BJ (cell line): Measurements from ENCODE around the gene DQX1. TPM values are rescaled to one million over a fixed set of nuclear protein-coding genes. Genes with fewer than 3 reads are reported as not detected.
A peak's percentile ranks its signal among the peaks of the same experiment; 100 is the strongest.

ENCODE experiments used
- CTCF ChIA-PET: fragments of 350-600 bp; formaldehyde crosslinking; extraction: SDS; loops from one replicate; lab custom pipeline; 2021; ENCODE audit warnings: antibody characterized with exemption, inconsistent platforms; lab: Yijun Ruan, JAX
- POLR2A ChIA-PET: fragments of 300-600 bp; sonication (Branson Sonifier 250); formaldehyde crosslinking; extraction: SDS; loops from one replicate; lab custom pipeline; 2021; ENCODE audit warnings: antibody characterized with exemption; lab: Charles Lee
- DNase-seq: peaks from one replicate; pipeline ENCODE4 v3.0.0-alpha.2; 2011; ENCODE audit warnings: low read depth
- H3K27me3 ChIP-seq: 2 replicates; pipeline ENCODE4 v1.6.0; 2011; ENCODE audit warnings: low read length; ENCODE audit not compliant: control insufficient read depth, insufficient read depth
- H3K36me3 ChIP-seq: 2 replicates; pipeline ENCODE4 v1.5.1; 2011; ENCODE audit warnings: low read length; ENCODE audit not compliant: control insufficient read depth, insufficient read depth
- H3K4me3 ChIP-seq: 2 replicates; pipeline ENCODE4 v1.5.1; 2011; ENCODE audit warnings: low read depth, mild to moderate bottlenecking, control low read depth, low read length
- CTCF ChIP-seq: IDR thresholded peaks from 2 replicates; pipeline ENCODE4 v1.5.1; 2011; ENCODE audit warnings: low read depth, mild to moderate bottlenecking, control low read depth, inconsistent platforms, low read length, moderate library complexity; ENCODE audit not compliant: insufficient read depth
- polyA plus RNA-seq: library from polyadenylated mRNA; depleted of rRNA; stranded (reverse); fragments of >200 nt; gene quantifications from 2 replicates; pipeline ENCODE4 v1.2.3, GENCODE V29; 2011

The DQX1 gene
- polyA plus RNA-seq, 1 experiment: 0.12 TPM

- ChIA-PET CTCF (interaction anchor here (0.7 to 2.9 kb wide), 3 partner anchors 11 to 87 kb away, joined by 3 to 13 read pairs (median 3); partner anchors contain the start of genes CCDC142 and TTC31), POLR2A (no interaction called here)
- Histone ChIP-seq H3K36me3 (peaks cover 7% of the 10 kb centered on the region), H3K27me3 (peaks cover 11% of the 10 kb centered on the region), H3K4me3 (no peak overlapping the region)
- DNase-seq: no peak
- TF ChIP-seq CTCF: no peak
Measured at GRCh38 chr2:74500578-74500946, 25.5 kb downstream of the DQX1 start.

GRCh38 chr2:74499940-74500577 is 26.0 kb downstream of the DQX1 start:
- peaks cover 11% of the 10 kb centered on the region for H3K27me3 ChIP-seq
- no peak for DNase-seq
- H3K36me3 ChIP-seq: peaks cover 2% of the 10 kb centered on the region
- TF ChIP-seq CTCF: no peak
- POLR2A ChIA-PET: no interaction called here
- H3K4me3 ChIP-seq: no peak overlapping the region
- CTCF ChIA-PET: interaction anchor here (0.7 to 2.9 kb wide), 3 partner anchors 11 to 87 kb away, joined by 3 to 13 read pairs (median 3); partner anchors contain the start of genes CCDC142 and TTC31

- TF ChIP-seq CTCF: no peak
- ChIA-PET CTCF (interaction anchor here (1.1 to 2.9 kb wide), 2 partner anchors 16 to 60 kb away, joined by 4 to 13 read pairs; partner anchors contain the start of genes CCDC142 and TTC31), POLR2A (no interaction called here)
- H3K36me3 ChIP-seq: no peaks in the 10 kb centered on the region
- no peak for DNase-seq
- H3K4me3 ChIP-seq: peak within 1 kb of the TSS; percentile 35
- peaks cover 11% of the 10 kb centered on the region for H3K27me3 ChIP-seq
Measured at GRCh38 chr2:74499267-74499939, 26.6 kb downstream of the DQX1 start, which contains the start of gene LBX2. TSS of gene LBX2 (minus strand) at chr2:74499603. CDS start at chr2:74499537, 66 bp downstream.

GRCh38 chr2:74498500-74499266 is 27.3 kb downstream of the DQX1 start:
- Histone ChIP-seq H3K27me3 (peaks cover 11% of the 10 kb centered on the region), H3K4me3 (peak overlapping the region; percentile 35), H3K36me3 (peaks cover under 1% of the 10 kb centered on the region; the same call in 1 of the 2 replicates)
- ChIA-PET CTCF (interaction anchor here (1.1 to 2.9 kb wide), 2 partner anchors 16 to 59 kb away, joined by 4 to 13 read pairs; partner anchors contain the start of genes CCDC142 and TTC31), POLR2A (no interaction called here)
- TF ChIP-seq CTCF: no peak
- no peak for DNase-seq
